OCI-LY3 (cell line): ENCODE data around the gene AANAT.

Source experiments
- CTCF ChIP-seq: fragments of 200-600, 300-600 bp; sonication (generic); IDR thresholded peaks from 2 replicates; pipeline ENCODE4 v1.5.1; 2014; ENCODE audit warnings: antibody characterized with exemption, low read length, low read depth
- EZH2phosphoT487 ChIP-seq: fragments of 200-600 bp; shearing (Covaris generic); IDR thresholded peaks from 2 replicates; pipeline ENCODE4 v1.6.1; 2018; ENCODE audit warnings: antibody characterized with exemption, mixed run types, low read depth

GRCh38 chr17:76449126-76449525 is 18.3 kb upstream of the AANAT start:
- no peak for TF ChIP-seq CTCF
- TF ChIP-seq EZH2phosphoT487: no peak
